Measurements from ENCODE around the gene BTG2. TPM values are rescaled to one million over a fixed set of nuclear protein-coding genes. Genes with fewer than 3 reads are reported as not detected.
"Not testable (repeated sequence)": the region's sequence is repeated elsewhere in the genome, so short reads cannot be mapped to it uniquely, and the experiment has no call there.

The BTG2 gene, protein sequence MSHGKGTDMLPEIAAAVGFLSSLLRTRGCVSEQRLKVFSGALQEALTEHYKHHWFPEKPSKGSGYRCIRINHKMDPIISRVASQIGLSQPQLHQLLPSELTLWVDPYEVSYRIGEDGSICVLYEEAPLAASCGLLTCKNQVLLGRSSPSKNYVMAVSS
- 100 to 1,000 TPM; 119 to 164 TPM for total RNA-seq

DNA sequence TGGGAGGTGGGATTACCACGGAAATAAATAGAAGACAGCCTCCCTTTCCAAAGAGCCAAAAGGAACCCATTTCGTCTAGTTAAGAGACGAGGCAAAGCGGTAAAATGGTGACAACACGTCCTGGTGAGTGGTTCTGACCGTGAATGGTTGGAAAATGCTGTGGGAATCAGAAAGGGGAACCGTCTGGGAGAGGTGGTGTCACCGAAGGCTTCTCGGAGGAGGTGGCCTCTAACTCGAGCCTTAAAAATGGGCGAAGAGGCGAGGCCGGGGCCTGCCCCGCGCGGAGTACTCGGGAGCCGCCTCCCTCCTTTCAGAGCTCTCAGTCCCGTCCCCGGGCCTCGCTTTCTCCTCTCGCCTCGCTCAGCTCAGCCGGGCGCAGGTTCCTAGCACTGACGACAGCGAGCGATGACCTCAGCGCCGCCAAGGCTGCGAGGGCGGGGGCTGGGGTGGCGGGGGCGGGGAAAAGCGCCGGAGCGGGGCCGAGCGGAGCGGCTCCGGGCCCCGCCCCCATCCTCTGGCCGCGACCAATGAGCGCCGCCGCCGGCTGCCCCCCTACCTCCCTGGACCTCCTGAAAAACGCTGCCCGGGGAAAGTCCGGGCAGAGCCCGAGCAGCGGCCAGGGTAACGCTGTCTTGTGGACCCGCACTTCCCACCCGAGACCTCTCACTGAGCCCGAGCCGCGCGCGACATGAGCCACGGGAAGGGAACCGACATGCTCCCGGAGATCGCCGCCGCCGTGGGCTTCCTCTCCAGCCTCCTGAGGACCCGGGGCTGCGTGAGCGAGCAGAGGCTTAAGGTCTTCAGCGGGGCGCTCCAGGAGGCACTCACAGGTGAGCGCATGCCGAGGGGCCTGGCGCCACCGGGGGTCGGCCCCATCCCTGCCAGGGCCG lies at the start of gene BTG2:
Gene BTG2, plus strand, starts transcription at position 601 of the 890 bp plus-strand sequence. Its CDS starts 88 bp downstream, at position 689.
- ATAC-seq (ENCODE audit: insufficient number of reproducible peaks, low FRiP score, low read depth) (peak; percentile 75), DNase-seq (ENCODE audit: low spot score) (peak; percentile 79)
- TF ChIP-seq, protein P1, sequence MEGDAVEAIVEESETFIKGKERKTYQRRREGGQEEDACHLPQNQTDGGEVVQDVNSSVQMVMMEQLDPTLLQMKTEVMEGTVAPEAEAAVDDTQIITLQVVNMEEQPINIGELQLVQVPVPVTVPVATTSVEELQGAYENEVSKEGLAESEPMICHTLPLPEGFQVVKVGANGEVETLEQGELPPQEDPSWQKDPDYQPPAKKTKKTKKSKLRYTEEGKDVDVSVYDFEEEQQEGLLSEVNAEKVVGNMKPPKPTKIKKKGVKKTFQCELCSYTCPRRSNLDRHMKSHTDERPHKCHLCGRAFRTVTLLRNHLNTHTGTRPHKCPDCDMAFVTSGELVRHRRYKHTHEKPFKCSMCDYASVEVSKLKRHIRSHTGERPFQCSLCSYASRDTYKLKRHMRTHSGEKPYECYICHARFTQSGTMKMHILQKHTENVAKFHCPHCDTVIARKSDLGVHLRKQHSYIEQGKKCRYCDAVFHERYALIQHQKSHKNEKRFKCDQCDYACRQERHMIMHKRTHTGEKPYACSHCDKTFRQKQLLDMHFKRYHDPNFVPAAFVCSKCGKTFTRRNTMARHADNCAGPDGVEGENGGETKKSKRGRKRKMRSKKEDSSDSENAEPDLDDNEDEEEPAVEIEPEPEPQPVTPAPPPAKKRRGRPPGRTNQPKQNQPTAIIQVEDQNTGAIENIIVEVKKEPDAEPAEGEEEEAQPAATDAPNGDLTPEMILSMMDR (IDR thresholded peaks at IDR 0.05) = no peak
- peaks cover 16% of the 10 kb centered on the region for H3K36me3 ChIP-seq
- H3K27me3 ChIP-seq (replicated peaks; ENCODE audit: insufficient read depth) = no peaks in the 10 kb centered on the region
- H3K27ac ChIP-seq = peak within 1 kb of the TSS; percentile 99
- H3K9me3 ChIP-seq = no peaks in the 10 kb centered on the region
- peaks cover 14 to 40% of the 10 kb centered on the region in 2 donors for H3K4me1 ChIP-seq (ENCODE audit: control insufficient read depth in 1 of 2, low read depth in 2 of 2)
- peak within 1 kb of the TSS; percentile 95 for H3K4me3 ChIP-seq

DNA sequence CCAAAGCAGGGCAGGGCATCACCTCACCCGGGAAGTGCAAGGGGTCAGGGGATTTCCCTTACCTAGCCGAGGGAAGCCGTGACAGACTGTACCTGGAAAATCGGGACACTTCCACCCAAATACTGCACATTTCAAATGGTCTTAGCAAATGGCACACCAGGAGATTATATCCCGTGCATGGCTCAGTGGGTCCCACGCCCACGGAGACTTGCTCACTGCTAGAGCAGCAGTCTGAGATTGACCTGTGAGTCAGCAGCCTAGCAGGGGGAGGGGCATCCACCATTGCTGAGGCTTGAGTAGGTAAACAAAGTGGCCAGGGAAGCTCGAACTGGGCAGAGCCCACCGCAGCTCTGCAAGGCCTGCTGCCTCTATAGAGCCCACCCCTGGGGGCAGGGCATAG lies 48.7 kb upstream of the BTG2 start:
- not testable (repeated sequence) for H3K27me3 ChIP-seq (replicated peaks; ENCODE audit: insufficient read depth); ATAC-seq (ENCODE audit: insufficient number of reproducible peaks, low FRiP score, low read depth)

DNA sequence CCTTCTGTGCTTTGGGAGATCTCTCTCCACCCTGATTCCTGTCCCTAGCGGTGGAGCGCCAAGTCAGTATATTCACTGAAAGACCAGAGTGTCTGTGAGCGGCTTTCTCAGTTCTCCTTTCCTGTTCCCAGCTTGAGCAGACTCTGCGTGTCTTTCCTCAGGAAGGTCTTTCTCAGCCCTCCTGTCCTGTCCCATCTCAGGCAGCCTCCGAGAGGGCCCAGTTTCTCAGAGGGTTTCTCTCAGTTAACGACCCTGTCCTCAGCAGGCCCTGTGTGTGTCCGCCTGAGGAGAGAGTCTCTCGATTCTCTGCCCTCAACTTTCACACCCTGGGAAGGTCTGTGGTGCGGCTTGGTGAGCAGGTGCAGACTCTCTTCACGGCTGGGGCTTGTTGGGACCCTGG lies 41.8 kb upstream of the BTG2 start:
- Histone ChIP-seq H3K36me3 (no peaks in the 10 kb centered on the region), H3K4me3 (no peak overlapping the region), H3K4me1 (ENCODE audit: control insufficient read depth in 1 of 2, low read depth in 2 of 2) (peaks cover 0 to 23% of the 10 kb centered on the region in 2 donors), H3K9me3 (no peaks in the 10 kb centered on the region), H3K27ac (peak overlapping the region in 1 of 2 donors; percentile 23), H3K27me3 (replicated peaks; ENCODE audit: insufficient read depth) (no peaks in the 10 kb centered on the region)
- no peak for DNase-seq (ENCODE audit: low spot score)
- TF ChIP-seq, protein P1 (IDR thresholded peaks at IDR 0.05) = no peak
- ATAC-seq (ENCODE audit: insufficient number of reproducible peaks, low FRiP score, low read depth) = no peak

More for the DNA sequence above, 48.7 kb upstream of the BTG2 start:
- not testable (repeated sequence) for H3K27ac ChIP-seq; H3K9me3 ChIP-seq; H3K4me1 ChIP-seq (ENCODE audit: control insufficient read depth in 1 of 2, low read depth in 2 of 2); DNase-seq (ENCODE audit: low spot score); H3K4me3 ChIP-seq; H3K36me3 ChIP-seq

DNA sequence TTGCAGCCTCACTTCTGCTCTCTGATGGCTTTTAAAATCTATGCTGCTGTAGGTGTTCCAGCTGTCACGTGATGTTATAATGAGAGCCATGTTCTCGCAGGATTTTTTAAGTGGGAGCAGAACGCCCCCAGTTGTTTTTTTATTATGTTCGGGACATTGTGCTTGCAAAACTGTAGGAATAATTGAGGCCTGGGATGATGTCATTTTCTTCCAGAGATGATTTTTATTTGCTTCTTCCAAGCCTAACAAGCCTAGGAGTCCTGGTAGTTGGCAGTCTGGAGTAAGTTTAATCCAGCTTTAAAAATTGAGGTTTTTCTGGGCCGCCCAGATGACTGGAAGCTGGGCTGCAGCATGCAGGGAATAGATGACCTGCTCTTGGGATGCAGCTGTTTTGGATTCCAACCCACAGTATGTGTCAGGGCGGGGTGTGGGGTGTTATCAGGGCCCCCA lies 41.2 kb upstream of the BTG2 start:
- TF ChIP-seq, protein P1 (IDR thresholded peaks at IDR 0.05) = no peak
- DNase-seq (ENCODE audit: low spot score) (no peak), ATAC-seq (ENCODE audit: insufficient number of reproducible peaks, low FRiP score, low read depth) (no peak)
- Histone ChIP-seq H3K36me3 (no peaks in the 10 kb centered on the region), H3K4me1 (ENCODE audit: control insufficient read depth in 1 of 2, low read depth in 2 of 2) (peaks cover 0 to 23% of the 10 kb centered on the region in 2 donors), H3K9me3 (no peaks in the 10 kb centered on the region), H3K27me3 (replicated peaks; ENCODE audit: insufficient read depth) (no peaks in the 10 kb centered on the region), H3K27ac (peak overlapping the region in 1 of 2 donors; percentile 23), H3K4me3 (no peak overlapping the region)

DNA sequence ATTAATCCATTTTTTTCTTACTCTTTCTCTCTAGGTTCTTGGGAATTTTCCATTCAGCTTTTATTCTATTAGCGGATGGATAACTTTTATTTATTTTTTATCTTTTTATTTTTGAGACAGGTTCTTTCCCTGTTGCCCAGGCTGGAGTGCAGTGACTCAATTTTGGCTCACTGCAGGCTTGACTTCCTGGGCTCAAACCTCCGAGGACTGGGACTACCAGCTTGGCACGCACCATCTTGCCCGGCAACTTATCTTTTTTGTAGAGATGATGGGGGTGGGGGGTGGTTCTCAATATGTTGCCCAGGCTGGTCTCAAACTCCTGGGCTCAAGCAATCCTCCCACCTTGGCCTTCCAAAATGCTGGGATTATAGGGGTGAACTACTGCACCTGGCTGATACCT lies 39.8 kb upstream of the BTG2 start:
- Histone ChIP-seq H3K4me3 (no peak overlapping the region), H3K4me1 (ENCODE audit: control insufficient read depth in 1 of 2, low read depth in 2 of 2) (peaks cover 0 to 17% of the 10 kb centered on the region in 2 donors), H3K27ac (no peak overlapping the region), H3K27me3 (replicated peaks; ENCODE audit: insufficient read depth) (no peaks in the 10 kb centered on the region), H3K9me3 (no peaks in the 10 kb centered on the region), H3K36me3 (no peaks in the 10 kb centered on the region)
- DNase-seq (ENCODE audit: low spot score) = no peak
- no peak for ATAC-seq (ENCODE audit: insufficient number of reproducible peaks, low FRiP score, low read depth)
- TF ChIP-seq, protein P1 (IDR thresholded peaks at IDR 0.05) = no peak

DNA sequence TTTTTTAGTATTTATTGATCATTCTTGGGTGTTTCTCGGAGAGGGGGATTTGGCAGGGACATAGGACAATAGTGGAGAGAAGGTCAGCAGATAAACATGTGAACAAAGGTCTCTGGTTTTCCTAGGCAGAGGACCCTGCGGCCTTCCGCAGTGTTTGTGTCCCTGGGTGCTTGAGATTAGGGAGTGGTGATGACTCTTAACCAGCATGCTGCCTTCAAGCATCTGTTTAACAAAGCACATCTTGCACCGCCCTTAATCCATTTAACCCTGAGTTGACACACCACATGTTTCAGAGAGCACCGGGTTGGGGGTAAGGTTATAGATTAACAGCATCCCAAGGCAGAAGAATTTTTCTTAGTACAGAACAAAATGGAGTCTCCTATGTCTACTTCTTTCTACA lies 39.2 kb upstream of the BTG2 start:
- DNase-seq (ENCODE audit: low spot score); H3K9me3 ChIP-seq; ATAC-seq (ENCODE audit: insufficient number of reproducible peaks, low FRiP score, low read depth); H3K4me3 ChIP-seq; H3K36me3 ChIP-seq; H3K27me3 ChIP-seq (replicated peaks; ENCODE audit: insufficient read depth); H3K27ac ChIP-seq: not testable (repeated sequence)
- peaks cover 0 to 17% of the 10 kb centered on the region in 2 donors for H3K4me1 ChIP-seq (ENCODE audit: control insufficient read depth in 1 of 2, low read depth in 2 of 2)
